Stromal cell of bone marrow (primary cell): ENCODE measurements around the gene SLC25A33.
A peak's percentile ranks its signal among the peaks of the same experiment; 100 is the strongest.
"Not testable (repeated sequence)": the region's sequence is repeated elsewhere in the genome, so short reads cannot be mapped to it uniquely, and the experiment has no call there.

Experiments
- DNase-seq: peaks from one replicate; pipeline ENCODE4 v3.0.0-alpha.2; 2012; ENCODE audit warnings: low read depth

The SLC25A33 gene, protein sequence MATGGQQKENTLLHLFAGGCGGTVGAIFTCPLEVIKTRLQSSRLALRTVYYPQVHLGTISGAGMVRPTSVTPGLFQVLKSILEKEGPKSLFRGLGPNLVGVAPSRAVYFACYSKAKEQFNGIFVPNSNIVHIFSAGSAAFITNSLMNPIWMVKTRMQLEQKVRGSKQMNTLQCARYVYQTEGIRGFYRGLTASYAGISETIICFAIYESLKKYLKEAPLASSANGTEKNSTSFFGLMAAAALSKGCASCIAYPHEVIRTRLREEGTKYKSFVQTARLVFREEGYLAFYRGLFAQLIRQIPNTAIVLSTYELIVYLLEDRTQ

DNA sequence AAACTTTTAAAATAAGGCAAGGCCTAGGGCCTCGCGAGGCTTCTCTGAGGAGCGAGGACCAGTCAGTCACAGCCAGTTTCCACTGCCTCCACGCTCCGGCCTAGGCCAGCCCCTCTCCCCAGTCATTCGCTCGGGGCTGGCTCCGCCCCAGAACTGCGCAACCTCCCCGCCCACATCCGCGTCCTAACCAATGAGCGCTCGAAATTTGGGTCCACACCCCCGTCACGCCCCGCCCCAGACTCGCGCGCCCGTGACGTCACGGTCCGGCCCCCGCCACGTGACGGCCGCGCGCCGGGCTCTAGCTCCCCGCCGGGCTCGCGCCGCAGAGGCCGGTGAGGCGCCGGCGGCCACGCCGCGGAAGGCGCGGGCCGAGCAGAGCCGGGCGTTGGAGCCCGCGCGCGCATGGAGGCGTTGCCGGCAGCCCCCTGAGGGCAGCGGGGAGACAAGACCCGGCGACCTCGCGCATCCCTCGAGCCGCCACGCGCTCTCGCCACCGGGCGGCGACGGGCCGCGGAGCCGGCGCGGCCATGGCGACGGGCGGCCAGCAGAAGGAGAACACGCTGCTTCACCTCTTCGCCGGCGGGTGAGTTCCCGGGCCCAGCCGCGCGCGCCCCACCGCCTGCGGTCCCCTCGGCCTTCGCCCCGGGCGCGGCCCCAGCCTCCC, at the start of gene SLC25A33:
TSS of gene SLC25A33 (plus strand) at position 301 of the 664 bp plus-strand sequence. CDS start at position 528, 227 bp downstream.
- DNase-seq: peak; percentile 92

- DNase-seq: peak; percentile 62
Observed at GRCh38 chr1:9490605-9491339, 48.5 kb upstream of the SLC25A33 start.

GRCh38 chr1:9493326-9493725, 45.9 kb upstream of the SLC25A33 start:
- no peak for DNase-seq

DNA sequence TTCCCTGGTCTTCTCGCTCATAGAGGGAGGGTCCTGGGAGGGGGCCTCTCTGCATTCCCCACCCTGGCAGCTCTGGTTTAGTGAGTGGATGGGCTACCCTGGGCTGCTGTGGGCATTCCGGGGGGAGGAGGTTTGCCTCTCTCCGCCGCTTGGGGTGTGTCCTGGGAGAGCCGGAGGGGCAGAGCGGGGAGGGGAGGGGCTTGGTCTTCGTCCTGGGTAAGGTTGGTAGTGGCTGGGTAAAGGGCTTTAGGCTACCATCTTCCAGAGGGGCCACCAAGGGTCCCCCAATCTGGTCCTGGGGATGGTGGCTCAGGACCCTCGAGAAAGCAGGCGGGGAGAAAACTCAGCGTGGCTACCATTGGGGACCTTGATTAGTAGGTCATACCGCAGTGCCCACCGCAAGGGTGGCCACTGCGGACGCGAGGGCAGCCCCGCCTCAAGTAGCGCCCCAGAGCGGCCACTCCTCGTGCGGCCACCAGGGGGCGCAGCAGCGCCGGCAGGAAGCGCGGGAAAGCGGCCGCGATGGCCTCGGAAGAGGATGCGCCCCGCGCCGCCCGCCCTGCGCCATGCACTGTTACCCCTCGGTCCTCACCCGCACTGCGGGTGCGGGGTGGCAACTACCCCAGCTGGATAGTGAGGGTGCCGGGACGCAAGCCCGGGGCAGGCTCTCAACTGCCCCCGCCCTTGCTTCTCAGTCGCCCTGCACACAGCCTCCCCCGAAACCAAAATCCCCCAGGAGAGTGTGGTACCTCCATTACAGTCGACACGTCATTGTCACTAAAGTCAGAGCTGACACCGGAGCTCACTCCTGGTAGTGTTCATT, 44.1 kb upstream of the SLC25A33 start:
- no peak for DNase-seq

GRCh38 chr1:9495854-9496374, 43.4 kb upstream of the SLC25A33 start:
- DNase-seq: no peak

DNA sequence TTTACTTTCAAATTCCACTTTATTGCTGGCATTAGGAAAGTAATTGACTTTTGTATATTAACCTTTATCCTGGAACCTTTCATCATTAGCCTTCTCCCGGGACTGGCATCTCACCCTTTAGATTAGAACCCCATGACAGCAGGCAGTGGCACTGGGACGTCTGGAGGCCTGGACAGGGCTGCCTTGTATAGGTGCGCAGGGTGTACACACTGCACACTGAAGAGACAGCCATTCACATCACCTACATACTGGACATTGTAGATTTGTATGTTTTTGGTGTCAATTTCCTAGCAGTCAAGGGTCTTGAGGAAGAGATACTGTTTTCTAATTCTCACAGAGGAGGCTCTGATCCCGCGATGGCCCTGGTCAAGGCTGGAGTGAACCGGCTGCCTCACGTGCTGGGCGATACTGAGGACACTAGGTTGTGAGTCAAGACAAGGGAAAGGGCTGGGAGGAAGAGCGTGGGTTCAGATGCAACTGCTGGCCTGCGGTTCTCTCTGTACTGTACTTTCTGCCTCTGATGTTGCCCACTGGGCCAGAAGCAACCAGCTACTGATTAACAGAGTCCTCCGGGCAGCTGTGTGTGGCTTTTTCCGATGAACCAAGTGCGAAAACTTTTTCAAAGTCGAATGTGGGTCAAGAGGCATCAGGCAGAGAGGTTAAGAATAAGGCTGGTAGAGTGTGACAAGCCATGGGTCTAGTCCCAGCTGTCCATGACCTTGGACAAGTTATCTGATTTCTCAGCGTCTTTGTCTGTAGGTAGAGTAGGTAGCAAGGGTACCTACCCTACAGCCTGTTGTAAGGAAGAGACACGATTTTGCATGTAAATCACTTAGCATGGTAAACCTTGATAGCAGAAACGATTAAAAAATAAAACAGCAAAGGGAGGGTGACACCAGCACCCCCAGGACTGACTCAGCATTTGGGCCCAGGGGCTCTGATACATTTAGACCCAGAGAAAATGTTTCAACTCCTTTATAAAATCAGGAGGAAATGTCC, 38.2 kb upstream of the SLC25A33 start:
- DNase-seq: no peak

DNA sequence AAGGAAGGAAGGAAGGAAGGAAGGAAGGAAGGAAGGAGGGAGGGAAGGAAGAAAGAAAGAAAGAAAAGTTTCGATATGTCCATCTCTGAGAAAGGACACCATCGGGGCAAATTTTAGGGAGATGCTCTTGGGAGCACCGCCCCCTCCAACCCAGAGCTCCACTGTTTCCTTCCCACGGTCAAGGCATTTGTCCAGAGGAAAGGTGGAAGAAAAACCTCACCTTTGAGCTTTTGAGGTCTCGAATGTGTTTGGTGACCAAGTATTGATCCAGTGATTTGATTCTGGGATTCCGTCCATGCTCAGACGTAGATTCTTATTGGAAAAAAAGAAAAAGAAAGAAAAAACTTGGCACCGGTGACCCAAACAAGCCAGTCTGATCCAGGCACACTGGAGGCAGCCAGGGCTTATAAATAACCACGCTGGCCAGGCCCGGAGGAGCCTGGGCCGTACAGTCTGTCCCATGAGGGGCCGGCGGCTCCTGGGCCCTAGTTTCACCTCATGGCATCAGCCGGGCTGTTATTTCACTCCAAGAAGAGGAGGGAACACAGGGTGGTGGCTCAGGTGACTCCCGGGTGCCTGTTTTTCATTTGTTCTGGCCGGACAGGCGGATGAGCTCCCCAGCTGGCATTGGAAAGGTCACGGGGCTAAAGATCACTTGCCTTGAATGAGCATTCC, 36.1 kb upstream of the SLC25A33 start:
- no peak for DNase-seq

GRCh38 chr1:9505143-9505542, 34.1 kb upstream of the SLC25A33 start:
- DNase-seq: no peak

GRCh38 chr1:9506901-9507300, 32.4 kb upstream of the SLC25A33 start:
- no peak for DNase-seq

GRCh38 chr1:9510130-9510529, 29.1 kb upstream of the SLC25A33 start:
- no peak for DNase-seq

DNA sequence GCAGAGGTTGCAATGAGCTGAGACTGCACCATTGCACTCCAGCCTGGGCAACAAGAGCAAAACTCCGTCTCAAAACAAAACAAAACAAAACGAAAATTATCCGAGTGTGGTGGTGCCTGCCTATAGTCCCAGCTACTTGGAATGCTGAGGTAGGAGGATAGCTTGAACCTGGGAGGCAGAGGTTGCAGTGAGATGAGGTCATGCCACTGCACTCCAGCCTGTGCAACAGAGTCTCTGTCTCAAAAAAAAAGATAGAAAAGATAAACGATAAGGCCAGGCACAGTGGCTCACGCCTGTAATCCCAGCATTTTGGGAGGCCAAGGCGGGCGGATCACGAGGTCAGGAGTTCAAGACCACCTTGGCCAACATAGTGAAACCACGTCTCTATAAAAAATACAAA, 23.7 kb upstream of the SLC25A33 start:
- DNase-seq: not testable (repeated sequence)

DNA sequence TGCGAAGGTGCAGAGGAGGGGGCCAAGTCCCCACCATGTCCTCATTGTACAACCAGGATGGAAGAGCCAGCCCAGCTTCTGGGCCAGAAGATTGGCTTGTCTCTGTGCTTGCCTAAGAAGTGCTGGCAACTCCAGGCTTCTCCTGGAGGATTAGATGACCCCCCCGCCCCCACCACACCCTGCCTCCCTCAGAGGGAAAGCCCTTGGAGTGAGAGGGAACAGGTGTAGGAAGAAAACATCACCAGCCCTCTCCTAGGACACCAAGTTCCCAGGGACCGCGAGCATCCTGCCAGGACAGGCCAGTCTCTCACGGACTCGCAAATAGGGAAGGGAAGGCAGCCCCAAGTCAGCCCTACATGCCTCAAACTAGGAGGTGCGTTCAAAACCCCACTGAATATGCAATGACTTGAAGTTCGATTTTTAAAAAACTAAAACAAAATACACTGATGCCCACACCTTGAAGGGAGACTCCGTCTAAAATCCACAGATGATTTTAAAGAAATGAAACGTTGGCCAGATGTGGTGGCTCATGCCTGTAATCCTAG, 20.7 kb upstream of the SLC25A33 start:
- DNase-seq: no peak

- DNase-seq: no peak
Observed at GRCh38 chr1:9520411-9520810, 18.9 kb upstream of the SLC25A33 start.

DNA sequence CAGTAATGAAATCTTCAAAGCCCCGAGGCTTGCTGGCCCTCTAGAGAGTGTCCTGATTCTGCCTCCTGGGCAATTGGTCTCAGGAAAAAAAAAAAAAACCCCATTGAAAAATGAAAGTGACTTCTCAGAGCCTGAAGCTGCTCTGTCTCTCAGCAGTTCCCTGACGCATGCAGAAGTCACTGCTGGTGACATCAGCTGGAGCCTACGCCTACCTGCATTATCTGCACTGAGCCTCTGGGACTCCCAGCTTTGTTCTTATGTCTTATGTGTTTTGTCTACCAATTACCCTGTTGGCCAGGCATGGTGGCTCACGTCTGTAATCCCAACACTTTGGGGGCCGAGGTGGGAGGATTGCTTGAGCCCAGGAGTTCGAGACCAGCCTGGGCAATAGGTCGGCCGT, 10.1 kb upstream of the SLC25A33 start:
- DNase-seq: no peak

DNA sequence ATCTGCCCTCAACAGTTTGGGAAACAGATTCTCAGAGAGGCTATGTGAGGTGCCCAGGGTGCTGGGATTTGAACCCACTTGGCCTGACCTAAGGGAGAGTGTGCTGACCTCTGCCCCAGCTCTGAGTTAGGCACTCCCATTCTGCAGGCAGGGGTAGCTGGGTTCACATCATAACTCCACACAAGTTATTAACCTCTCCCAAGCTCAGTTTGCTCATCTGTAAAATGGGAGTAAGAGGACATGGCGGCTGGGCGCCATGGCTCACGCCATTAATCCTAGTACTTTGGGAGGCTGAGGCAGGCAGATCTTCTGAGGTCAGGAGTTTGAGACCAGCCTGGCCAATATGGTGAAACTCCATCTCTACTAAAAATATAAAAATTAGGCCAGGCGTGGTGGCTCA, 8.9 kb upstream of the SLC25A33 start:
- no peak for DNase-seq

DNA sequence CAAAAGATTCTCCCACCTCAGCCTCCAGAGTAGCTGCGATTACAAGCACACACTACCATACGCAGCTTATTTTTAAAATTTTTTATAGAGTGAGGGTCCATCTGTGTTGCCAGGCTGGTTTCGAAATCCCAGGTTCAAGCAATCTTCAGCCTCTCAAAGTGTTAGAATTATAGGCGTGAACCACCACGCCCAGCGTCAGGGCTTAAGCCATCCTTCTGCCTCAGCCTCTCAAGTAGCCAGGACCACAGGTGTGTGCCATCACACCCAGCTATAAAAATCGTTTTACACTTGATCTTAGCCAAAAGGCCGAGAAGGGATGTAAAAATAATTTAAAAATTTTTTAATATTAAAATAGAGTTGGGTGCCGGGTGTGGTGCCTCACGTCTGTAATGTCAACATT, 4.3 kb upstream of the SLC25A33 start:
- no peak for DNase-seq

DNA sequence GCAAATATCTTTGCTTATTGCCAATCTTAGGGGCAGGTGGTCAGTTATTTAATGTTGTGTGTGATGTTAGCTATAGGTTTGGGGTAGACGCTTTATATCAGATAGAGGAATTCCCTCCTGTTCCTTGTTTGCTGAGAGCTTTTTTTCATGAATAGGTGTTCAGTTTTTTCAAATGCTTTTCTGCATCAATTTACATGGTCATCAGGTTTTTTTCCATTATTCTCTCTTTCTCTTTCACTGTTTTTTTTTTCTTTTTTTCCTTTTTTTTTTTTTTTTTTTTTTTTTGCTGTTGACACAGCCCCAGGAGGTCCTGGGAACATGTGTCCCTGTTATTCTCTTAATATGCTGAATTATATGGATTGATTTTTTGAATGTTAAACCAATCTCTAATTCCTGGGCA, 3.0 kb upstream of the SLC25A33 start:
- DNase-seq: no peak

DNA sequence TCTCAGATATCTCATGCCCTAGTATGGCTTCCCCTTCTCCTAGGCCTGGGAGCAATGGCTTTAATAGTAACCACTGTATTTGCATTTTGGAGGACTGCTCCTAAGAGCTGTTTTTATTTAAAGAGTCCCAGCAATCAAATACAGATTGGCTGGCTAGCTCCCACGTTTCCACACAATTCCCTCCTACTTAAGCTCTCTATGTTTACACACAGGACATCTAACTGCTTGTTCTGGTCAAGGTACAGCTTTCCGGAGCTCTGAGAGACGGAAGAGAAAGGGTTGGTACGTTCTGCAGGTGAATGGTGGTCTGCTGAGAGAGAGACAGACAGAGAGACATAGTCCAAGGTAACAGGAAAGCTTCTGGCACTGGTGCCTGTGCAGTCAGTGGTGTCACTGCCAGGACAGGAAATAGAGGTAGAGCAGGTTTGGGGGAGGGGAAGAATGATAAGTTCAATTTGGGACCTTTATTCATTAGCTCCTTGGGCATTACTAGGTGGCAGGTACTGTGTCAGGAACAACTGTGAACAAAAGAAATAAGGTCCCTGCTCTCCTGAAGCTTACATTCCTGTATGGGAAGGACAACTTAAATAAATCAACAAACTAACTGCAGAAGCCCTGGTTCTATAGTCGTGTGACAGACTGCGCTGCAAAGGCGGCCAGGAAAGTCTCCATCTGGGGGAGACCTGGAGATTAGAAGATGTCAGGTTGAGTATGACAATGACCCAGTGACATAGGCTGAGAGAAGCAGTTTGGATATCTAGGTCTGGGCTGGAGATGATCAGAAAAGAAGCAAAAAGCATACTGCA, 1.2 kb upstream of the SLC25A33 start:
- no peak for DNase-seq

GRCh38 chr1:9538669-9539164, 548 bp upstream of the SLC25A33 start:
- DNase-seq: no peak
